H1 (cell line): ENCODE measurements around the gene CAMTA1. TPM values are rescaled to one million over a fixed set of nuclear protein-coding genes. Genes with fewer than 3 reads are reported as not detected.

Experiments
- CTCF ChIA-PET: fragments of 300-600 bp; sonication (Branson Sonifier 250); formaldehyde crosslinking; loops from one replicate; lab custom pipeline; 2021; ENCODE audit not compliant: partially characterized antibody; lab: Charles Lee
- POLR2A ChIA-PET: fragments of 300-600 bp; sonication (Branson Sonifier 250); formaldehyde crosslinking; loops from one replicate; lab custom pipeline; 2021; ENCODE audit warnings: inconsistent platforms; ENCODE audit not compliant: partially characterized antibody; lab: Charles Lee
- DNase-seq, 2 experiments: peaks; one replicate each; pipeline versions ENCODE4 v3.0.0 to v3.0.0-alpha.2; 2010 to 2022; ENCODE audit warnings: low spot score in 2 of 2, low read depth in 1 of 2, mixed read lengths in 1 of 2
- FAIRE-seq: peaks from 2 replicates; lab custom pipeline; 2011; peaks lifted over from hg19 to GRCh38; lab: Jason Lieb, UNC
- H2AFZ ChIP-seq: 2 replicates; pipeline ENCODE4 v1.8.1; 2012; ENCODE audit warnings: low read length, inconsistent platforms
- H2AK5ac ChIP-seq: 2 replicates; pipeline ENCODE4 v1.6.1; 2013; ENCODE audit warnings: low read depth, low read length
- H2BK120ac ChIP-seq: replicated peaks from 2 replicates; pipeline ENCODE3; 2013; ENCODE audit warnings: low read depth, low read length, inconsistent platforms
- H2BK12ac ChIP-seq: 2 replicates; pipeline ENCODE4 v1.6.1; 2013; ENCODE audit warnings: low read depth, low read length
- H2BK15ac ChIP-seq: 2 replicates; pipeline ENCODE4 v1.6.1; 2013; ENCODE audit warnings: low read length
- H2BK20ac ChIP-seq: 2 replicates; pipeline ENCODE4 v1.6.1; 2013; ENCODE audit warnings: low read length
- H2BK5ac ChIP-seq: 2 replicates; pipeline ENCODE4 v1.6.1; 2013; ENCODE audit warnings: low read depth, low read length
- H3K14ac ChIP-seq: 2 replicates; pipeline ENCODE4 v1.6.1; 2013; ENCODE audit warnings: inconsistent platforms; ENCODE audit not compliant: insufficient read length
- H3K18ac ChIP-seq: 2 replicates; pipeline ENCODE4 v1.6.1; 2013; ENCODE audit warnings: low read length; ENCODE audit errors: extremely low read depth
- H3K23ac ChIP-seq: 2 replicates; pipeline ENCODE4 v1.6.1; 2013; ENCODE audit warnings: inconsistent platforms; ENCODE audit not compliant: insufficient read length
- H3K23me2 ChIP-seq: 2 replicates; pipeline ENCODE4 v1.6.1; 2013; ENCODE audit warnings: low read depth, low read length
- H3K27ac ChIP-seq: 2 replicates; pipeline ENCODE4 v1.6.1; 2011; ENCODE audit warnings: low read depth, low read length, inconsistent platforms
- H3K27me3 ChIP-seq, 4 experiments: replicated peaks in 1 of 4; 1 replicate in 1 of 4; 2 replicates in 3 of 4; pipeline versions ENCODE4 v1.6.1 to v1.8.1; 2011 to 2013; ENCODE audit warnings: low read length in 3 of 4, mild to moderate bottlenecking in 3 of 4, inconsistent platforms in 2 of 4, mixed read lengths in 2 of 4, moderate library complexity in 1 of 4; ENCODE audit not compliant: control insufficient read depth in 3 of 4, insufficient read depth in 3 of 4; ENCODE audit errors: extremely low read depth in 1 of 4
- H3K36me3 ChIP-seq, 4 experiments: 2 replicates each; pipeline versions ENCODE4 v1.6.1 to v1.8.1; 2011 to 2013; ENCODE audit warnings: mild to moderate bottlenecking in 4 of 4, low read length in 3 of 4, moderate library complexity in 2 of 4, control low read depth in 1 of 4, inconsistent platforms in 1 of 4; ENCODE audit not compliant: insufficient read depth in 4 of 4, control insufficient read depth in 2 of 4
- H3K4ac ChIP-seq: replicated peaks from 2 replicates; pipeline ENCODE3; 2013; ENCODE audit warnings: low read length, low read depth, mixed read lengths, inconsistent platforms; ENCODE audit not compliant: insufficient read length
- H3K4me1 ChIP-seq, 4 experiments: replicated peaks in 1 of 4; 1 replicate in 1 of 4; 2 replicates in 3 of 4; pipeline versions ENCODE4 v1.6.1 to v1.8.1; 2011 to 2013; ENCODE audit warnings: low read length in 3 of 4, inconsistent platforms in 2 of 4, mixed read lengths in 1 of 4; ENCODE audit not compliant: insufficient read depth in 4 of 4, control insufficient read depth in 3 of 4
- H3K4me2 ChIP-seq, 2 experiments: 2 replicates each; pipeline versions ENCODE4 v1.6.1 to v1.8.1; 2011 to 2013; ENCODE audit warnings: low read depth in 2 of 2, low read length in 2 of 2, control low read depth in 1 of 2, inconsistent platforms in 1 of 2, mild to moderate bottlenecking in 1 of 2; ENCODE audit not compliant: insufficient read depth in 1 of 2
- H3K4me3 ChIP-seq, 4 experiments: fragments of 200-600, 300-600 bp in 1 of 4; sonication (generic), shearing (Covaris generic), sonication (Bioruptor Twin) in 1 of 4; 2 replicates each; pipeline versions ENCODE4 v1.5.1 to v1.8.1; 2011 to 2016; ENCODE audit warnings: low read length in 4 of 4, low read depth in 3 of 4, control low read depth in 2 of 4, inconsistent platforms in 2 of 4, mild to moderate bottlenecking in 2 of 4, mixed read lengths in 1 of 4, moderate library complexity in 1 of 4; ENCODE audit not compliant: insufficient read depth in 2 of 4; ENCODE audit errors: extremely low read depth in 1 of 4
- H3K56ac ChIP-seq: replicated peaks from 2 replicates; pipeline ENCODE3; 2013; ENCODE audit warnings: low read depth, mild to moderate bottlenecking, mixed read lengths, low read length, inconsistent platforms; ENCODE audit not compliant: insufficient read length
- H3K79me1 ChIP-seq: 2 replicates; pipeline ENCODE4 v1.6.1; 2013; ENCODE audit warnings: low read depth, low read length, control low read depth
- H3K79me2 ChIP-seq, 2 experiments: 2 replicates each; pipeline versions ENCODE4 v1.6.1 to v1.8.1; 2012 to 2013; ENCODE audit warnings: low read length in 2 of 2, mild to moderate bottlenecking in 2 of 2, inconsistent platforms in 1 of 2; ENCODE audit not compliant: insufficient read depth in 2 of 2, control insufficient read depth in 1 of 2
- H3K9ac ChIP-seq, 4 experiments: replicated peaks in 1 of 4; 1 replicate in 1 of 4; 2 replicates in 3 of 4; pipeline versions ENCODE4 v1.6.1 to v1.8.1; 2011 to 2013; ENCODE audit warnings: low read depth in 3 of 4, low read length in 3 of 4, control low read depth in 2 of 4, mild to moderate bottlenecking in 2 of 4, moderate library complexity in 2 of 4, inconsistent platforms in 1 of 4; ENCODE audit errors: extremely low read depth in 1 of 4
- H3K9me3 ChIP-seq, 2 experiments: 2 replicates each; pipeline versions ENCODE4 v1.6.1 to v1.8.1; 2012 to 2013; ENCODE audit warnings: mild to moderate bottlenecking in 2 of 2, moderate library complexity in 2 of 2, control low read depth in 1 of 2, inconsistent platforms in 1 of 2, low read depth in 1 of 2, low read length in 1 of 2, mixed read lengths in 1 of 2; ENCODE audit not compliant: insufficient read depth in 2 of 2
- H4K20me1 ChIP-seq, 2 experiments: replicated peaks in 1 of 2; 2 replicates each; pipeline versions ENCODE3 to v1.8.1; 2011 to 2013; ENCODE audit warnings: inconsistent platforms in 2 of 2, low read length in 2 of 2, mild to moderate bottlenecking in 1 of 2; ENCODE audit not compliant: insufficient read depth in 2 of 2, control insufficient read depth in 1 of 2
- H4K5ac ChIP-seq: 2 replicates; pipeline ENCODE4 v1.6.1; 2013; ENCODE audit warnings: low read length, low read depth, mixed read lengths, inconsistent platforms; ENCODE audit not compliant: insufficient read length
- H4K8ac ChIP-seq: 2 replicates; pipeline ENCODE4 v1.8.0; 2013; ENCODE audit warnings: mild to moderate bottlenecking, moderate library complexity, low read length, inconsistent platforms; ENCODE audit not compliant: insufficient read depth; ENCODE audit errors: extremely low read depth
- H4K91ac ChIP-seq: replicated peaks from 2 replicates; pipeline ENCODE3; 2013; ENCODE audit warnings: low read length, mixed read lengths, inconsistent platforms; ENCODE audit not compliant: insufficient read length
- CEBPB ChIP-seq: IDR thresholded peaks from 2 replicates; pipeline ENCODE4 v1.6.1; 2012; ENCODE audit warnings: low read depth, low read length
- NANOG ChIP-seq: IDR thresholded peaks from 2 replicates; pipeline ENCODE4 v1.6.1; 2011; ENCODE audit warnings: low read length, low read depth, mild to moderate bottlenecking, inconsistent platforms; ENCODE audit not compliant: insufficient read depth, poor library complexity, severe bottlenecking
- WGBS, 2 experiments: shearing (Covaris generic) in 1 of 2; methylation state at CpG; one replicate each; pipeline versions ENCODE4 v1.1.6 to v1.1.7; 2013 to 2015; ENCODE audit warnings: low lambda C conversion rate in 2 of 2, mixed read lengths in 2 of 2, inconsistent platforms in 1 of 2, low coverage in 1 of 2, missing lambda C conversion rate in 1 of 2; ENCODE audit not compliant: insufficient replicate concordance in 2 of 2, insufficient coverage in 1 of 2, insufficient read length in 1 of 2; ENCODE audit errors: extremely low coverage in 1 of 2, missing lambda C conversion rate in 1 of 2; 5-methylcytosine and 5-hydroxymethylcytosine counted together
- polyA plus RNA-seq, 7 experiments: library from polyadenylated mRNA; depleted of rRNA in 3 of 7; stranded (reverse) in 5 of 7; unstranded in 2 of 7; fragments of >200 nt in 5 of 7; fragments of 200-250 nt in 2 of 7; gene quantifications; 1 replicate in 5 of 7; 2 replicates in 1 of 7; 4 replicates in 1 of 7; pipeline versions ENCODE4 v1.2.1 to v1.2.3, GENCODE V29; 2011 to 2013; ENCODE audit warnings: missing spikeins in 2 of 7, mixed read lengths in 2 of 7
- total RNA-seq: library from RNA; stranded (reverse); fragmentation: NEBNext Ultra II Directional; extraction: Animal tissue kit (Norgen Biotek cat#: 25700); gene quantifications from 2 replicates; pipeline ENCODE4 v1.2.1, GENCODE V29; 2021

Gene CAMTA1
- total and polyA plus RNA-seq, 2 of the 8 experiments (the other 6 are each of a cell fraction or from before 2014, with no cell fraction given), result 65.0 to 119 TPM

DNA sequence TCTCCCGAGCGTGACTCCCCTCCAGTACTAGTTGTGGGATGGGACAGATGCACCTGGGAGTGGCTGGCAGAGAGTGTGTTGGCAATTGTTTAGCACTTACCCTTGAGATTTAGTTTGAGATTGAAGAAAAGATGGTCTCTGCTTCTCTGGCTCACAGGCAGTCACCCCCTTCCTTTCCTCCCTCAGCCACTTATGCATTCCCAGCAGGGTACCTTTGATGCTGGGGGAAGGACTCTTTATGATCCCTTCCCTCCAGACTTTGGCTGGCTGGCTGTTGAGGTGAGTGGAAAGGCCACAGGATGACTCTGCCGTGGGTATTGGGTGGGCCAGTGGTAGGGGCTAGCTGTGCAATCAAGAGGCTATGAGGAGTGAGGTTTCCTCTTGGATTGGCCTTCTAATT, 236.8 kb downstream of the CAMTA1 start:
- Histone ChIP-seq H2BK20ac (no peak overlapping the region), H3K9me3 (no peaks in the 10 kb centered on the region), H3K79me1 (no peaks in the 10 kb centered on the region), H3K36me3 (no peaks in the 10 kb centered on the region), H3K18ac (peak overlapping the region; percentile 86), H3K23ac (no peak overlapping the region), H4K20me1 (no peaks in the 10 kb centered on the region), H2AFZ (no peak overlapping the region), H3K4ac (no peak overlapping the region), H3K4me3 (no peak overlapping the region), H3K23me2 (no peaks in the 10 kb centered on the region), H4K8ac (no peak overlapping the region), H3K56ac (no peak overlapping the region), H2BK12ac (no peak overlapping the region), H3K27me3 (no peaks in the 10 kb centered on the region), H2BK5ac (no peak overlapping the region), H3K14ac (no peak overlapping the region), H2BK15ac (no peak overlapping the region), H3K4me1 (peaks cover 2 to 7% (median 5%) of the 10 kb centered on the region in 4 experiments; a peak in 6 of 7 replicates), H3K79me2 (no peaks in the 10 kb centered on the region), H4K91ac (no peak overlapping the region), H2AK5ac (no peak overlapping the region), H2BK120ac (no peak overlapping the region), H4K5ac (no peak overlapping the region), H3K4me2 (peak overlapping the region in 1 of 2 experiments; percentile 48; a peak in 1 of 4 replicates), H3K9ac (no peak overlapping the region), H3K27ac (no peak overlapping the region)
- POLR2A ChIA-PET, result no interaction called here
- WGBS, 2 experiments, result 94% methylated on average over 3 of the region's 3 CpGs; no CpG with 5 or more reads in 1 of the 2 experiments
- DNase-seq (no peak), FAIRE-seq (no peak)
- CTCF ChIA-PET, result interaction anchor here (1.4 to 2.1 kb wide), 6 partner anchors 11 to 186 kb away, joined by 3 to 7 read pairs (median 6); no protein-coding TSS in a partner anchor
- TF ChIP-seq CEBPB, result no peak
- peak; percentile 14 for TF ChIP-seq NANOG
